Endothelial cell of umbilical vein (primary cell): ENCODE measurements around the gene TTC21A. TPM values are rescaled to one million over a fixed set of nuclear protein-coding genes. Genes with fewer than 3 reads are reported as not detected.

Experiments
- BruUV-seq: library from RNA; stranded (reverse); fragments of 400-500 nt; replicated peaks from 2 replicates; lab custom pipeline; 2021; lab: Mats Ljungman, UMichigan
- CTCF ChIA-PET: fragments of 300-600, 350-600 bp; sonication (Branson Sonifier 250); formaldehyde crosslinking; loops from one replicate; lab custom pipeline; 2021; ENCODE audit warnings: antibody characterized with exemption, inconsistent platforms; lab: Charles Lee
- POLR2A ChIA-PET: fragments of 300-600, 350-600 bp; sonication (Branson Sonifier 250); formaldehyde crosslinking; loops from one replicate; lab custom pipeline; 2021; ENCODE audit warnings: antibody characterized with exemption, inconsistent platforms; lab: Charles Lee
- DNase-seq: peaks from one replicate; pipeline ENCODE4 v3.0.0-alpha.2; 2011; ENCODE audit warnings: low read depth, low spot score
- FAIRE-seq: peaks from 2 replicates; lab custom pipeline; 2011; peaks lifted over from hg19 to GRCh38; lab: Jason Lieb, UNC
- H2AFZ ChIP-seq: 2 replicates; pipeline ENCODE4 v1.6.0; 2012; ENCODE audit warnings: low read depth, low read length, control low read depth, inconsistent platforms
- H3K27ac ChIP-seq: 2 replicates; pipeline ENCODE4 v1.5.1; 2011; ENCODE audit warnings: low read depth, mild to moderate bottlenecking, control low read depth, low read length, moderate library complexity; ENCODE audit not compliant: insufficient read depth
- H3K27me3 ChIP-seq, 2 experiments: 2 replicates each; pipeline versions ENCODE4 v1.6.0 to v1.6.1; 2011; ENCODE audit warnings: low read length in 2 of 2, mixed read lengths in 1 of 2; ENCODE audit not compliant: control insufficient read depth in 2 of 2, insufficient read depth in 2 of 2
- H3K36me3 ChIP-seq, 2 experiments: 2 replicates in 1 of 2; 3 replicates in 1 of 2; pipeline ENCODE4 v1.5.1; 2011; ENCODE audit warnings: low read length in 2 of 2, mild to moderate bottlenecking in 1 of 2, moderate library complexity in 1 of 2; ENCODE audit not compliant: control insufficient read depth in 2 of 2, insufficient read depth in 2 of 2; ENCODE audit errors: extremely low read depth in 1 of 2
- H3K4me1 ChIP-seq: 3 replicates; pipeline ENCODE4 v1.5.1; 2011; ENCODE audit warnings: mild to moderate bottlenecking, low read length; ENCODE audit not compliant: control insufficient read depth, insufficient read depth; ENCODE audit errors: extremely low read depth
- H3K4me2 ChIP-seq: 2 replicates; pipeline ENCODE4 v1.6.1; 2011; ENCODE audit warnings: low read length, control low read depth, mixed read lengths; ENCODE audit not compliant: insufficient read depth
- H3K4me3 ChIP-seq, 3 experiments: fragments of 200-600 bp in 1 of 3; sonication (generic), shearing (Covaris generic) in 1 of 3; replicated peaks in 1 of 3; 2 replicates each; pipeline ENCODE4 v1.5.1; 2011 to 2016; ENCODE audit warnings: control low read depth in 3 of 3, low read length in 3 of 3, mild to moderate bottlenecking in 2 of 3, inconsistent platforms in 1 of 3, low read depth in 1 of 3, moderate library complexity in 1 of 3; ENCODE audit not compliant: insufficient read depth in 1 of 3
- H3K79me2 ChIP-seq: 2 replicates; pipeline ENCODE4 v1.6.0; 2012; ENCODE audit warnings: low read length, inconsistent platforms; ENCODE audit not compliant: control insufficient read depth, insufficient read depth
- H3K9ac ChIP-seq: replicated peaks from 2 replicates; pipeline ENCODE3; 2011; ENCODE audit warnings: low read length, control low read depth; ENCODE audit not compliant: insufficient read depth; ENCODE audit errors: extremely low read depth
- H3K9me1 ChIP-seq: replicated peaks from 3 replicates; pipeline ENCODE4 v1.6.0; 2011; ENCODE audit warnings: mild to moderate bottlenecking, low read length; ENCODE audit not compliant: control insufficient read depth, insufficient read depth; ENCODE audit errors: extremely low read depth
- H3K9me3 ChIP-seq: replicated peaks from 2 replicates; pipeline ENCODE4 v1.5.1; 2012; ENCODE audit warnings: low read length, inconsistent platforms; ENCODE audit not compliant: control insufficient read depth, insufficient read depth
- H4K20me1 ChIP-seq: replicated peaks from 2 replicates; pipeline ENCODE3; 2011; ENCODE audit warnings: mild to moderate bottlenecking, low read length; ENCODE audit not compliant: control insufficient read depth, insufficient read depth; ENCODE audit errors: extremely low read depth
- EZH2 ChIP-seq: IDR thresholded peaks from 2 replicates; pipeline ENCODE4 v1.6.1; 2012; ENCODE audit warnings: borderline replicate concordance, low read depth, mild to moderate bottlenecking, moderate library complexity, low read length, inconsistent platforms; ENCODE audit not compliant: severe bottlenecking
- FOS ChIP-seq: IDR thresholded peaks from 2 replicates; pipeline ENCODE4 v1.6.1; 2011; ENCODE audit warnings: mild to moderate bottlenecking, low read length, moderate library complexity, borderline replicate concordance; ENCODE audit not compliant: insufficient read depth
- GATA2 ChIP-seq: IDR thresholded peaks from 2 replicates; pipeline ENCODE4 v1.7.0; 2011; ENCODE audit warnings: low read depth, mild to moderate bottlenecking, moderate library complexity, mixed read lengths, low read length; ENCODE audit not compliant: insufficient read length, insufficient read depth
- JUN ChIP-seq: IDR thresholded peaks from 2 replicates; pipeline ENCODE4 v1.6.1; 2011; ENCODE audit warnings: borderline replicate concordance, low read depth; ENCODE audit not compliant: insufficient read length, insufficient read depth
- MYC ChIP-seq: IDR thresholded peaks from one replicate; pipeline ENCODE4 v1.6.1; 2011; ENCODE audit warnings: mild to moderate bottlenecking, low read depth, low read length
- POLR2A ChIP-seq: IDR thresholded peaks from 2 replicates; pipeline ENCODE4 v1.6.1; 2012; ENCODE audit warnings: low read depth, mild to moderate bottlenecking, control low read depth, low read length
- POLR2AphosphoS5 ChIP-seq: IDR thresholded peaks from 2 replicates; pipeline ENCODE4 v1.6.1; 2012; ENCODE audit warnings: low read depth, mild to moderate bottlenecking, control low read depth, low read length, moderate library complexity; ENCODE audit not compliant: insufficient read depth
- dilution Hi-C: fragments of 300-500 bp; cut with MboI; formaldehyde crosslinking; loops from one replicate; pipeline ENCODE4 v1.15.0; 2019; ENCODE audit warnings: low sequenced_read_pairs; ENCODE audit not compliant: extremely low pct_ligation_motif_present
- intact Hi-C: fragments of 100-400 bp; cut with micrococcal nuclease; formaldehyde crosslinking; loops from one replicate; pipeline ENCODE4 v1.10.0; 2022
- polyA plus RNA-seq, 4 experiments: library from polyadenylated mRNA; depleted of rRNA in 3 of 4; stranded (reverse) in 3 of 4; unstranded in 1 of 4; fragments of >200 nt; gene quantifications; 2 replicates each; pipeline versions ENCODE4 v1.2.1 to v1.2.3, GENCODE V29; 2011 to 2012; ENCODE audit warnings: missing spikeins in 1 of 4
- total RNA-seq: library from RNA; stranded (reverse); gene quantifications from 2 replicates; pipeline ENCODE4 v1.2.3, GENCODE V29; 2021
- TF ChIP-seq, protein P1 (sequence below): IDR thresholded peaks from 2 replicates; pipeline ENCODE4 v1.6.1; 2011; ENCODE audit not compliant: insufficient read depth, insufficient read length

TTC21A gene
- total and polyA plus RNA-seq, 2 donors (not counting 3 experiments of a cell fraction or from before 2014, with no cell fraction given), result 4.7 to 7.8 TPM

DNA sequence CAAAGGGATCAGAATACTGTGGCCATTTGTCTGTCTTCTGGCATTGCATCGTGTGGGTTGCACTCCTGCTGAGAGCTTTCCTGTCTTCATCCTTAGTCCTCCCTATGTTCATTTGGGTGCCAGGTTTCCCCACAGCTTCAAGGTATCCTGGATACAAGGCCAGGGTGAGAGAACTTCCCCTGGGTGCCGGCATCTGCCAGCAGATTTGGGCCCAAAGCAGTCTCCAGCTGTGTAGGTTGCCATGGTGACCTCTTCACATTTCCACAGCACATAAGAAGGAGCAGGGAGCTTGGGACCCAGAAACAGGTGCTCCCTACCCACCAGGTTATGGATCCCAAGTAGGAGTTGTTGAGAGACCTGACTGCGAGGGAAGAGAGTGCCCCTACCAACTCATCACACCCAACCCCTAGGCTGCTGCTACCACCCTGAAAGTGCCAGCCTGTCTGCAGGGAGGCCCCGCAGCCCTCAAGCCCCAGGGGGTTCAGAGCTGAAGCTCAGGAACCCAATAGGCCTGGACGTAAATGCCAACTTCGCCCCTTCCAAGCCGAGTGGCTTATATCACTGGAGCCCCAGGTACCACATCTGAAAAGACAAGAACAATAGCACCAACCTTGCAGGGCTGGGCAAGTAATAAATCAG, 19.9 kb downstream of the TTC21A start:
- DNase-seq (no peak), FAIRE-seq (no peak)
- H3K36me3 ChIP-seq, result no peaks in the 10 kb centered on the region
- H3K27me3 ChIP-seq, result no peaks in the 10 kb centered on the region
- intact Hi-C loops, result loop anchor here (2.0 to 5.0 kb wide), 2 partner anchors 19 to 255 kb away; partner anchors contain the start of gene SLC25A38
- no TSS peak for BruUV-seq
- H3K79me2 ChIP-seq, result no peaks in the 10 kb centered on the region
- ChIA-PET CTCF (interaction anchor here (0.6 to 11.3 kb wide), 22 partner anchors 7 to 161 kb away, joined by 3 to 449 read pairs (median 6); partner anchors contain the start of genes GORASP1, TTC21A and XIRP1), POLR2A (interaction anchor here (1.0 kb wide), 1 partner anchor 24 kb away, joined by 3 read pairs; no protein-coding TSS in a partner anchor)
- no peak overlapping the region for H3K4me3 ChIP-seq
- H2AFZ ChIP-seq, result no peak overlapping the region
- no peak overlapping the region for H3K27ac ChIP-seq
- H4K20me1 ChIP-seq, result no peaks in the 10 kb centered on the region
- dilution Hi-C loops, result no loop called here
- no peaks in the 10 kb centered on the region for H3K9me3 ChIP-seq
- H3K4me1 ChIP-seq, result peaks cover 10% of the 10 kb centered on the region
- no peaks in the 10 kb centered on the region for H3K9me1 ChIP-seq
- H3K9ac ChIP-seq, result no peak overlapping the region
- no peak overlapping the region for H3K4me2 ChIP-seq
- TF ChIP-seq, protein P1, sequence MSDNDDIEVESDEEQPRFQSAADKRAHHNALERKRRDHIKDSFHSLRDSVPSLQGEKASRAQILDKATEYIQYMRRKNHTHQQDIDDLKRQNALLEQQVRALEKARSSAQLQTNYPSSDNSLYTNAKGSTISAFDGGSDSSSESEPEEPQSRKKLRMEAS, result no peak
- TF ChIP-seq GATA2 (no peak), FOS (no peak), POLR2A (no peak), EZH2 (no peak), MYC (no peak), POLR2AphosphoS5 (no peak)

DNA sequence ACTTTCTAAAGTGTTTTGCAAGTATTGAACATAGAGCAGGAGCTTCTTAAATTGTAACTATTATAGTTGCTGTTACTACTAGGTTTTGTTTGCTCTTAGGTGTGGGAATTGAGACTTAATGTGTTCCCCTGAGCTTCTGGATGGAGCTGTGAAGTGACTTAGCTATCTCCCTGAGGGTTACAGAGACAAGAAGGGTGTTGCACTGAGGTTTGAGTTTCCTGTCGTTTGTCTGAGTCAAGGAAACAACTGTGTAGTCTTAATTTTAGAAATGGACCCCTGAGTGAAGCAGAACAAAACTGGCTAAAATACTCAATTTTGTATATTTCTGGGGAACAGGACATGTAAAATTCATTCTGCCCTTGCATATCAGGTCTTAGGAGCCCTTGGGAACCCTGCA, 20.4 kb downstream of the TTC21A start:
- Histone ChIP-seq H2AFZ (no peak overlapping the region), H3K27me3 (no peaks in the 10 kb centered on the region), H3K36me3 (no peaks in the 10 kb centered on the region), H3K9me3 (no peaks in the 10 kb centered on the region), H3K79me2 (no peaks in the 10 kb centered on the region), H3K9me1 (no peaks in the 10 kb centered on the region), H3K4me1 (peaks cover 10% of the 10 kb centered on the region), H3K9ac (no peak overlapping the region), H3K27ac (no peak overlapping the region), H3K4me2 (no peak overlapping the region), H3K4me3 (no peak overlapping the region), H4K20me1 (no peaks in the 10 kb centered on the region)
- BruUV-seq, result no TSS peak
- POLR2A ChIA-PET, result interaction anchor here (1.0 kb wide), 1 partner anchor 23 kb away, joined by 3 read pairs; no protein-coding TSS in a partner anchor
- DNase-seq (no peak), FAIRE-seq (no peak)
- intact Hi-C loops (loop anchor here (2.0 to 5.0 kb wide), 2 partner anchors 19 to 254 kb away; partner anchors contain the start of gene SLC25A38), dilution Hi-C loops (no loop called here)
- TF ChIP-seq GATA2, result no peak
- TF ChIP-seq, protein P1, result no peak
- TF ChIP-seq MYC, result no peak
- no peak for TF ChIP-seq JUN
- no peak for TF ChIP-seq POLR2AphosphoS5
- CTCF ChIA-PET, result interaction anchor here (1.0 to 11.3 kb wide), 8 partner anchors 39 to 160 kb away, joined by 3 to 449 read pairs (median 22); partner anchors contain the start of gene XIRP1
